GM23248 (cell line): ENCODE results near the gene IFNAR2. TPM values are rescaled to one million over a fixed set of nuclear protein-coding genes. Genes with fewer than 3 reads are reported as not detected.

ENCODE experiments used
- DNase-seq: peaks from one replicate; pipeline ENCODE4 v3.0.0-alpha.2; 2015
- H2AFZ ChIP-seq: fragments of 200-600 bp; sonication (generic); 2 replicates; pipeline ENCODE4 v1.6.1; 2016; ENCODE audit warnings: antibody characterized with exemption
- H3F3A ChIP-seq: fragments of 200-600 bp; sonication (generic); 2 replicates; pipeline ENCODE4 v1.6.1; 2016; ENCODE audit warnings: mild to moderate bottlenecking, antibody characterized with exemption, mixed run types; ENCODE audit not compliant: insufficient read depth
- H3K27ac ChIP-seq: fragments of 200-600 bp; sonication (generic); 2 replicates; pipeline ENCODE4 v1.5.1; 2016; ENCODE audit warnings: mild to moderate bottlenecking
- H3K27me3 ChIP-seq: fragments of 200-600 bp; sonication (generic); replicated peaks from 2 replicates; pipeline ENCODE4 v1.6.1; 2016; ENCODE audit warnings: mild to moderate bottlenecking; ENCODE audit not compliant: insufficient read depth
- H3K36me3 ChIP-seq: fragments of 200-600 bp; sonication (generic); 2 replicates; pipeline ENCODE4 v1.6.1; 2016; ENCODE audit warnings: low read depth, mild to moderate bottlenecking
- H3K4me1 ChIP-seq: fragments of 200-600 bp; sonication (generic); 2 replicates; pipeline ENCODE4 v1.6.1; 2016; ENCODE audit warnings: mild to moderate bottlenecking; ENCODE audit not compliant: insufficient read depth
- H3K4me2 ChIP-seq: fragments of 200-600 bp; sonication (generic); one replicate; pipeline ENCODE4 v1.6.1; 2016; ENCODE audit warnings: mild to moderate bottlenecking; ENCODE audit not compliant: unreplicated experiment
- H3K4me3 ChIP-seq: fragments of 200-600 bp; sonication (generic); 2 replicates; pipeline ENCODE4 v1.5.1; 2016; ENCODE audit warnings: mild to moderate bottlenecking
- H3K79me2 ChIP-seq: fragments of 200-600 bp; sonication (generic); 2 replicates; pipeline ENCODE4 v1.6.1; 2016; ENCODE audit warnings: mild to moderate bottlenecking; ENCODE audit not compliant: insufficient read depth
- H3K9ac ChIP-seq: fragments of 200-600 bp; sonication (generic); 2 replicates; pipeline ENCODE4 v1.6.1; 2016; ENCODE audit warnings: mild to moderate bottlenecking
- H3K9me2 ChIP-seq: fragments of 200-600 bp; sonication (generic); 2 replicates; pipeline ENCODE4 v1.6.1; 2016; ENCODE audit warnings: mixed run types, mild to moderate bottlenecking, moderate library complexity; ENCODE audit not compliant: insufficient read depth
- H3K9me3 ChIP-seq: fragments of 200-600 bp; sonication (generic); one replicate; pipeline ENCODE4 v1.6.1; 2017; ENCODE audit warnings: low read depth
- H4K20me1 ChIP-seq: fragments of 200-600 bp; sonication (generic); 2 replicates; pipeline ENCODE4 v1.6.0; 2016; ENCODE audit not compliant: insufficient read depth
- EZH2 ChIP-seq: fragments of 200-600 bp; sonication (generic); IDR thresholded peaks from 2 replicates; pipeline ENCODE4 v1.6.1; 2018; ENCODE audit warnings: antibody characterized with exemption, mild to moderate bottlenecking; ENCODE audit not compliant: insufficient read depth, poor library complexity, severe bottlenecking
- EZH2phosphoT487 ChIP-seq: fragments of 200-600 bp; sonication (generic); IDR thresholded peaks from 2 replicates; pipeline ENCODE4 v1.6.1; 2018; ENCODE audit warnings: antibody characterized with exemption, moderate library complexity, mild to moderate bottlenecking, low read depth; ENCODE audit not compliant: insufficient read depth
- WGBS, 2 experiments: methylation state at CpG; one replicate each; pipeline ENCODE4 v1.1.6; 2015 to 2017; ENCODE audit warnings: low lambda C conversion rate in 2 of 2, low coverage in 1 of 2; ENCODE audit errors: missing lambda C conversion rate in 2 of 2; 5-methylcytosine and 5-hydroxymethylcytosine counted together
- in situ Hi-C: fragments of 300-500 bp; cut with MboI; formaldehyde crosslinking; loops from 2 replicates; pipeline ENCODE4 v1.15.0; 2020
- polyA plus RNA-seq: library from polyadenylated mRNA; unstranded; fragments of >200 nt; fragmentation: Nextera tagmentation; extraction: Ambion mirVana; gene quantifications from 2 replicates; pipeline ENCODE4 v1.2.1, GENCODE V29; 2016
- total RNA-seq: library from RNA; depleted of rRNA; stranded (reverse); fragments of >200 nt; shearing (Covaris generic); gene quantifications from 2 replicates; pipeline ENCODE4 v1.2.3, GENCODE V29; 2014; rRNA removed

Gene IFNAR2
- total and polyA plus RNA-seq, 2 experiments from 2014 or later: 4.0 to 21.8 TPM

DNA sequence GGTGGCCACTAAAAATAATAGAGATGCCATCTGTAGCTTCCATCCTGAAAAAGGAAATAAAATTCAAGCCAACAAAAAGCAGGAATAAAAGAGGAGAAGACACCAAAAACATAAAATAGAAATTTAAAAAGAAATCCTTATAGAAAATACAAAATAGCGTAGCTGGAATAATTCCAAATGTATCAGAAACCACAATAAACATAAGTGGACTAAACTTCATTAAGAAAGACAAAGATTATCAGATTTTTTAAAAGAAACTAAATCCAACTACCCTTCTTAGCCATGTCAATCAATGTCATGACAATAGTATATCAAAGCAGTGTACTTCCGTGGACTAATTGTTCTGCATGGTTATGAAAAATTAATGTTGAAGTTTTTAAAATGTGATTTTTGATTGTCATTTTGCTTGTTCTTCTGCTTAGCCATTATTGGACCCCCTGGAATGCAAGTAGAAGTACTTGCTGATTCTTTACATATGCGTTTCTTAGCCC is 49.6 kb downstream of the IFNAR2 start:
- Histone ChIP-seq H3K9ac (no peak overlapping the region), H4K20me1 (no peaks in the 10 kb centered on the region), H3K9me2 (no peaks in the 10 kb centered on the region; the same call in 1 of the 2 replicates), H3K4me1 (no peaks in the 10 kb centered on the region), H3K36me3 (peaks cover 43% of the 10 kb centered on the region), H3K4me2 (no peak overlapping the region), H3K9me3 (no peaks in the 10 kb centered on the region), H3K4me3 (no peak overlapping the region), H2AFZ (no peak overlapping the region), H3K27ac (no peak overlapping the region), H3K27me3 (no peaks in the 10 kb centered on the region), H3F3A (no peaks in the 10 kb centered on the region), H3K79me2 (no peaks in the 10 kb centered on the region)
- no peak for DNase-seq
- no peak for TF ChIP-seq EZH2
- TF ChIP-seq EZH2phosphoT487: no peak
- 99 to 100% methylated on average over 3 of the region's 3 CpGs for WGBS, 2 experiments
- in situ Hi-C loops: no loop called here

Other genes with a start within 250 kb of the IFNAR2 start
- not detected in 2 replicates for gene OLIG2, start 204.0 kb upstream of the IFNAR2 start, total RNA-seq
- not detected in 2 replicates for gene OLIG2, start 204.0 kb upstream of the IFNAR2 start, polyA plus RNA-seq
- gene OLIG1, start 159.8 kb upstream of the IFNAR2 start, total RNA-seq: not detected in 2 replicates
- gene OLIG1, start 159.8 kb upstream of the IFNAR2 start, polyA plus RNA-seq: not detected in 2 replicates
- gene IL10RB, start 36.4 kb downstream of the IFNAR2 start, total RNA-seq: 49.3 and 50.6 TPM in 2 replicates
- gene IL10RB, start 36.4 kb downstream of the IFNAR2 start, polyA plus RNA-seq: 52.4 and 56.8 TPM in 2 replicates
- gene IFNAR1, start 95.0 kb downstream of the IFNAR2 start, total RNA-seq: 19.1 and 24.0 TPM in 2 replicates
- 55.9 and 65.1 TPM in 2 replicates for gene IFNAR1, start 95.0 kb downstream of the IFNAR2 start, polyA plus RNA-seq
- 92.8 and 98.3 TPM in 2 replicates for gene IFNGR2, start 173.5 kb downstream of the IFNAR2 start, total RNA-seq
- gene IFNGR2, start 173.5 kb downstream of the IFNAR2 start, polyA plus RNA-seq: 113 and 116 TPM in 2 replicates